ENCODE data around the gene ITGA2. TPM values are rescaled to one million over a fixed set of nuclear protein-coding genes. Genes with fewer than 3 reads are reported as not detected.
"Not testable (repeated sequence)": the region's sequence is repeated elsewhere in the genome, so short reads cannot be mapped to it uniquely, and the experiment has no call there.

The ITGA2 gene
- total RNA-seq, 4 donors from 2014 or later = 5.0 to 22.5 (median 17.4) TPM

GRCh38 chr5:52956915-52957747 is 32.0 kb upstream of the ITGA2 start:
- Histone ChIP-seq H3K4me3 (no peak overlapping the region), H3K36me3 (peaks cover 0 to 22% (median 0%) of the 10 kb centered on the region in 3 donors), H3K27ac (no peak overlapping the region), H3K4me1 (peaks cover 0 to 3% (median 0%) of the 10 kb centered on the region in 4 donors), H3K9me3 (no peaks in the 10 kb centered on the region), H3K27me3 (no peaks in the 10 kb centered on the region)
- no peak for DNase-seq
- TF ChIP-seq POLR2A (IDR thresholded peaks at IDR 0.05) (no peak), CTCF (IDR thresholded peaks at IDR 0.05) (no peak)

- Histone ChIP-seq H3K9me3 (no peaks in the 10 kb centered on the region), H3K27ac (no peak overlapping the region), H3K36me3 (no peaks in the 10 kb centered on the region), H3K4me1 (peaks cover 0 to 3% (median 0%) of the 10 kb centered on the region in 4 donors), H3K4me3 (no peak overlapping the region), H3K27me3 (no peaks in the 10 kb centered on the region)
- DNase-seq = no peak
- TF ChIP-seq POLR2A (IDR thresholded peaks at IDR 0.05) = no peak
- no peak for TF ChIP-seq CTCF (IDR thresholded peaks at IDR 0.05)
Measured at GRCh38 chr5:52961274-52961681, 27.9 kb upstream of the ITGA2 start.

- Histone ChIP-seq H3K36me3 (no peaks in the 10 kb centered on the region), H3K27ac (no peak overlapping the region), H3K9me3 (no peaks in the 10 kb centered on the region), H3K27me3 (no peaks in the 10 kb centered on the region), H3K4me3 (no peak overlapping the region), H3K4me1 (no peaks in the 10 kb centered on the region)
- TF ChIP-seq CTCF (IDR thresholded peaks at IDR 0.05) (no peak), POLR2A (IDR thresholded peaks at IDR 0.05) (no peak)
- DNase-seq = no peak
Measured at GRCh38 chr5:52963636-52964035, 25.5 kb upstream of the ITGA2 start.

GRCh38 chr5:52964138-52964537 is 25.0 kb upstream of the ITGA2 start:
- no peaks in the 10 kb centered on the region for H3K27me3 ChIP-seq
- no peaks in the 10 kb centered on the region for H3K9me3 ChIP-seq
- no peaks in the 10 kb centered on the region for H3K4me1 ChIP-seq
- TF ChIP-seq POLR2A (IDR thresholded peaks at IDR 0.05) (no peak), CTCF (IDR thresholded peaks at IDR 0.05) (no peak)
- no peak overlapping the region for H3K4me3 ChIP-seq
- H3K27ac ChIP-seq = no peak overlapping the region
- no peak for DNase-seq
- H3K36me3 ChIP-seq = no peaks in the 10 kb centered on the region

DNA sequence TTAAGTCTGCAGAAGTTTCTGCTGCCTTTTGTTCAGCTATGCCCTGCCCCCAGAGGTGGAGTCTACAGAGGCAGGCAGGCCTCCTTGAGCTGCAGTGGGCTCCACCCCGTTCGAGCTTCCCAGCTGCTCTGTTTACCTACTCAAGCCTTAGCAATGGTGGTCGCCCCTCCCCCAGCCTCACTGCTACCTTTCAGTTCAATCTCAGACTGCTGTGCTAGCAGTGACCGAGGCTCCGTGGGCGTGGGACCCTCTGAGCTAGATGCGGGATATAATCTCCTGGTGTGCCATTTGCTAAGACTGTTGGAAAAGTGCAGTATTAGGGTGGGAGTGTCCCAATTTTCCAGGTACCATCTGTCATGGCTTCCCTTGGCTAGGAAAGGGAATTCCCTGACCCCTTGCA is 13.0 kb upstream of the ITGA2 start:
- not testable (repeated sequence) for H3K27me3 ChIP-seq, H3K4me3 ChIP-seq, H3K36me3 ChIP-seq, DNase-seq, H3K9me3 ChIP-seq, H3K27ac ChIP-seq, H3K4me1 ChIP-seq

DNA sequence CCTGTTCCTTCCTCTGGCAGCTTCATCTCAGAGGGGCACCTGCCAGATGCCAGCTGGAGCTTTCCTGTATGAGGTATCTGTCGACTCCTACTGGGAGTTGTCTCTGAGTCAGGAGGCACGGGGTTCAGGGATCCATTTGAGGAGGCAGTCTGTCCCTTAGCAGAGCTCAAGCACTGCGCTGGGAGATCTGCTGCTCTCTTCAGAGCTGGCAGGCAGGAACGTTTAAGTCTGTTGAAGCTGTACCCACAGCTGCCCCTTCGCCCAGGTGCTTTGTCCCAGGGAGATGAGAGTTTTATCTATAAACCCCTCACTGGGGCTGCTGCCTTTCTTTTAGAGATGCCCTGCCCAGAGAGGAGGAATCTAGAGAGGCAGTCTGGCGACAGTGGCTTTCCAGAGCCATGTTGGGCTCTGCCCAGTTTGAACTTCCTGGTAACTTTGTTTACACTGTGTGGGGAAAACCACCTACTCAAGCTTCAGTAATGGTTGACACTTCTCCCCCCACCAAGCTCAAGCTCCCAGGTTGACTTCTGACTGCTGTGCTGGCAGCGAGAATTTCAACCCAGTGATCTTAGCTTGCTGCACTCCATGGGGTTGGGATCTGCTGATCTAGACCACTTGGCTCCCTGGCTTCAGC is 11.8 kb upstream of the ITGA2 start:
- no peak for DNase-seq
- H3K4me3 ChIP-seq = no peak overlapping the region
- H3K27me3 ChIP-seq = no peaks in the 10 kb centered on the region
- no peaks in the 10 kb centered on the region for H3K36me3 ChIP-seq
- no peak overlapping the region for H3K27ac ChIP-seq
- H3K9me3 ChIP-seq = peaks cover 0 to 6% (median 0%) of the 10 kb centered on the region in 4 donors
- no peak for TF ChIP-seq POLR2A (IDR thresholded peaks at IDR 0.05)
- TF ChIP-seq CTCF (IDR thresholded peaks at IDR 0.05) = no peak
- no peaks in the 10 kb centered on the region for H3K4me1 ChIP-seq

Measured in Peyer's patch (tissue), 4 donors.